ENCODE data around the gene USF2.
"Not testable (repeated sequence)": the region's sequence is repeated elsewhere in the genome, so short reads cannot be mapped to it uniquely, and the experiment has no call there.

The USF2 gene

GRCh38 chr19:35268536-35269437, at the start of gene USF2:
Gene USF2, plus strand, starts transcription at chr19:35268962. Its CDS starts 140 bp downstream, at chr19:35269102.
- TF ChIP-seq CTCF (conservative IDR thresholded peaks at IDR 0.05) (no peak), ZFX (IDR thresholded peaks at IDR 0.05) (no peak)
- H3K27ac ChIP-seq = peak within 1 kb of the TSS; percentile 97

- no peak for TF ChIP-seq ZFX (IDR thresholded peaks at IDR 0.05)
- no peak for TF ChIP-seq CTCF (conservative IDR thresholded peaks at IDR 0.05)
- no peak overlapping the region for H3K27ac ChIP-seq
Observed at GRCh38 chr19:35219008-35219407, 49.8 kb upstream of the USF2 start.

GRCh38 chr19:35220315-35220921, 48.3 kb upstream of the USF2 start:
- TF ChIP-seq CTCF (conservative IDR thresholded peaks at IDR 0.05) = no peak
- TF ChIP-seq ZFX (IDR thresholded peaks at IDR 0.05) = no peak
- H3K27ac ChIP-seq = no peak overlapping the region

- H3K27ac ChIP-seq = not testable (repeated sequence)
Observed at GRCh38 chr19:35220973-35221590, 47.7 kb upstream of the USF2 start.

GRCh38 chr19:35222373-35223015, 46.3 kb upstream of the USF2 start:
- no peak overlapping the region for H3K27ac ChIP-seq
- TF ChIP-seq ZFX (IDR thresholded peaks at IDR 0.05) = no peak
- no peak for TF ChIP-seq CTCF (conservative IDR thresholded peaks at IDR 0.05)

GRCh38 chr19:35223084-35223790, 45.5 kb upstream of the USF2 start:
- TF ChIP-seq ZFX (IDR thresholded peaks at IDR 0.05) (no peak), CTCF (conservative IDR thresholded peaks at IDR 0.05) (no peak)
- no peak overlapping the region for H3K27ac ChIP-seq

GRCh38 chr19:35223862-35224505, 44.8 kb upstream of the USF2 start:
- H3K27ac ChIP-seq = no peak overlapping the region
- no peak for TF ChIP-seq CTCF (conservative IDR thresholded peaks at IDR 0.05)
- no peak for TF ChIP-seq ZFX (IDR thresholded peaks at IDR 0.05)
